H1 (cell line): ENCODE results near the gene AHI1. TPM values are rescaled to one million over a fixed set of nuclear protein-coding genes. Genes with fewer than 3 reads are reported as not detected.

Experiments
- CTCF ChIA-PET: fragments of 300-600 bp; sonication (Branson Sonifier 250); formaldehyde crosslinking; loops from one replicate; lab custom pipeline; 2021; ENCODE audit not compliant: partially characterized antibody; lab: Charles Lee
- POLR2A ChIA-PET: fragments of 300-600 bp; sonication (Branson Sonifier 250); formaldehyde crosslinking; loops from one replicate; lab custom pipeline; 2021; ENCODE audit warnings: inconsistent platforms; ENCODE audit not compliant: partially characterized antibody; lab: Charles Lee
- DNase-seq, 2 experiments: peaks; one replicate each; pipeline versions ENCODE4 v3.0.0 to v3.0.0-alpha.2; 2010 to 2022; ENCODE audit warnings: low spot score in 2 of 2, low read depth in 1 of 2, mixed read lengths in 1 of 2
- FAIRE-seq: peaks from 2 replicates; lab custom pipeline; 2011; peaks lifted over from hg19 to GRCh38; lab: Jason Lieb, UNC
- H2AFZ ChIP-seq: 2 replicates; pipeline ENCODE4 v1.8.1; 2012; ENCODE audit warnings: low read length, inconsistent platforms
- H2AK5ac ChIP-seq: 2 replicates; pipeline ENCODE4 v1.6.1; 2013; ENCODE audit warnings: low read depth, low read length
- H2BK120ac ChIP-seq: replicated peaks from 2 replicates; pipeline ENCODE3; 2013; ENCODE audit warnings: low read depth, low read length, inconsistent platforms
- H2BK12ac ChIP-seq: 2 replicates; pipeline ENCODE4 v1.6.1; 2013; ENCODE audit warnings: low read depth, low read length
- H2BK15ac ChIP-seq: 2 replicates; pipeline ENCODE4 v1.6.1; 2013; ENCODE audit warnings: low read length
- H2BK20ac ChIP-seq: 2 replicates; pipeline ENCODE4 v1.6.1; 2013; ENCODE audit warnings: low read length
- H2BK5ac ChIP-seq: 2 replicates; pipeline ENCODE4 v1.6.1; 2013; ENCODE audit warnings: low read depth, low read length
- H3K14ac ChIP-seq: 2 replicates; pipeline ENCODE4 v1.6.1; 2013; ENCODE audit warnings: inconsistent platforms; ENCODE audit not compliant: insufficient read length
- H3K18ac ChIP-seq: 2 replicates; pipeline ENCODE4 v1.6.1; 2013; ENCODE audit warnings: low read length; ENCODE audit errors: extremely low read depth
- H3K23ac ChIP-seq: 2 replicates; pipeline ENCODE4 v1.6.1; 2013; ENCODE audit warnings: inconsistent platforms; ENCODE audit not compliant: insufficient read length
- H3K23me2 ChIP-seq: 2 replicates; pipeline ENCODE4 v1.6.1; 2013; ENCODE audit warnings: low read depth, low read length
- H3K27ac ChIP-seq: 2 replicates; pipeline ENCODE4 v1.6.1; 2011; ENCODE audit warnings: low read depth, low read length, inconsistent platforms
- H3K27me3 ChIP-seq, 4 experiments: replicated peaks in 1 of 4; 1 replicate in 1 of 4; 2 replicates in 3 of 4; pipeline versions ENCODE4 v1.6.1 to v1.8.1; 2011 to 2013; ENCODE audit warnings: low read length in 3 of 4, mild to moderate bottlenecking in 3 of 4, inconsistent platforms in 2 of 4, mixed read lengths in 2 of 4, moderate library complexity in 1 of 4; ENCODE audit not compliant: control insufficient read depth in 3 of 4, insufficient read depth in 3 of 4; ENCODE audit errors: extremely low read depth in 1 of 4
- H3K36me3 ChIP-seq, 4 experiments: 2 replicates each; pipeline versions ENCODE4 v1.6.1 to v1.8.1; 2011 to 2013; ENCODE audit warnings: mild to moderate bottlenecking in 4 of 4, low read length in 3 of 4, moderate library complexity in 2 of 4, control low read depth in 1 of 4, inconsistent platforms in 1 of 4; ENCODE audit not compliant: insufficient read depth in 4 of 4, control insufficient read depth in 2 of 4
- H3K4ac ChIP-seq: replicated peaks from 2 replicates; pipeline ENCODE3; 2013; ENCODE audit warnings: low read length, low read depth, mixed read lengths, inconsistent platforms; ENCODE audit not compliant: insufficient read length
- H3K4me1 ChIP-seq, 4 experiments: replicated peaks in 1 of 4; 1 replicate in 1 of 4; 2 replicates in 3 of 4; pipeline versions ENCODE4 v1.6.1 to v1.8.1; 2011 to 2013; ENCODE audit warnings: low read length in 3 of 4, inconsistent platforms in 2 of 4, mixed read lengths in 1 of 4; ENCODE audit not compliant: insufficient read depth in 4 of 4, control insufficient read depth in 3 of 4
- H3K4me2 ChIP-seq, 2 experiments: 2 replicates each; pipeline versions ENCODE4 v1.6.1 to v1.8.1; 2011 to 2013; ENCODE audit warnings: low read depth in 2 of 2, low read length in 2 of 2, control low read depth in 1 of 2, inconsistent platforms in 1 of 2, mild to moderate bottlenecking in 1 of 2; ENCODE audit not compliant: insufficient read depth in 1 of 2
- H3K4me3 ChIP-seq, 4 experiments: fragments of 200-600, 300-600 bp in 1 of 4; sonication (generic), shearing (Covaris generic), sonication (Bioruptor Twin) in 1 of 4; 2 replicates each; pipeline versions ENCODE4 v1.5.1 to v1.8.1; 2011 to 2016; ENCODE audit warnings: low read length in 4 of 4, low read depth in 3 of 4, control low read depth in 2 of 4, inconsistent platforms in 2 of 4, mild to moderate bottlenecking in 2 of 4, mixed read lengths in 1 of 4, moderate library complexity in 1 of 4; ENCODE audit not compliant: insufficient read depth in 2 of 4; ENCODE audit errors: extremely low read depth in 1 of 4
- H3K56ac ChIP-seq: replicated peaks from 2 replicates; pipeline ENCODE3; 2013; ENCODE audit warnings: low read depth, mild to moderate bottlenecking, mixed read lengths, low read length, inconsistent platforms; ENCODE audit not compliant: insufficient read length
- H3K79me1 ChIP-seq: 2 replicates; pipeline ENCODE4 v1.6.1; 2013; ENCODE audit warnings: low read depth, low read length, control low read depth
- H3K79me2 ChIP-seq, 2 experiments: 2 replicates each; pipeline versions ENCODE4 v1.6.1 to v1.8.1; 2012 to 2013; ENCODE audit warnings: low read length in 2 of 2, mild to moderate bottlenecking in 2 of 2, inconsistent platforms in 1 of 2; ENCODE audit not compliant: insufficient read depth in 2 of 2, control insufficient read depth in 1 of 2
- H3K9ac ChIP-seq, 4 experiments: replicated peaks in 1 of 4; 1 replicate in 1 of 4; 2 replicates in 3 of 4; pipeline versions ENCODE4 v1.6.1 to v1.8.1; 2011 to 2013; ENCODE audit warnings: low read depth in 3 of 4, low read length in 3 of 4, control low read depth in 2 of 4, mild to moderate bottlenecking in 2 of 4, moderate library complexity in 2 of 4, inconsistent platforms in 1 of 4; ENCODE audit errors: extremely low read depth in 1 of 4
- H3K9me3 ChIP-seq, 2 experiments: 2 replicates each; pipeline versions ENCODE4 v1.6.1 to v1.8.1; 2012 to 2013; ENCODE audit warnings: mild to moderate bottlenecking in 2 of 2, moderate library complexity in 2 of 2, control low read depth in 1 of 2, inconsistent platforms in 1 of 2, low read depth in 1 of 2, low read length in 1 of 2, mixed read lengths in 1 of 2; ENCODE audit not compliant: insufficient read depth in 2 of 2
- H4K20me1 ChIP-seq, 2 experiments: replicated peaks in 1 of 2; 2 replicates each; pipeline versions ENCODE3 to v1.8.1; 2011 to 2013; ENCODE audit warnings: inconsistent platforms in 2 of 2, low read length in 2 of 2, mild to moderate bottlenecking in 1 of 2; ENCODE audit not compliant: insufficient read depth in 2 of 2, control insufficient read depth in 1 of 2
- H4K5ac ChIP-seq: 2 replicates; pipeline ENCODE4 v1.6.1; 2013; ENCODE audit warnings: low read length, low read depth, mixed read lengths, inconsistent platforms; ENCODE audit not compliant: insufficient read length
- H4K8ac ChIP-seq: 2 replicates; pipeline ENCODE4 v1.8.0; 2013; ENCODE audit warnings: mild to moderate bottlenecking, moderate library complexity, low read length, inconsistent platforms; ENCODE audit not compliant: insufficient read depth; ENCODE audit errors: extremely low read depth
- H4K91ac ChIP-seq: replicated peaks from 2 replicates; pipeline ENCODE3; 2013; ENCODE audit warnings: low read length, mixed read lengths, inconsistent platforms; ENCODE audit not compliant: insufficient read length
- BCL11A ChIP-seq, 2 experiments: IDR thresholded peaks; one replicate each; pipeline ENCODE4 v1.6.1; 2011; ENCODE audit warnings: low read depth in 2 of 2, low read length in 2 of 2, mild to moderate bottlenecking in 2 of 2
- BRCA1 ChIP-seq: IDR thresholded peaks from 2 replicates; pipeline ENCODE4 v1.6.1; 2012; ENCODE audit warnings: low read depth, low read length, improper control_type of control experiment
- GABPA ChIP-seq: IDR thresholded peaks from 2 replicates; pipeline ENCODE4 v1.6.1; 2011; ENCODE audit warnings: mild to moderate bottlenecking, low read length, moderate library complexity, borderline replicate concordance; ENCODE audit not compliant: insufficient read depth
- GTF2F1 ChIP-seq: IDR thresholded peaks from 2 replicates; pipeline ENCODE4 v1.6.1; 2012; ENCODE audit warnings: low read depth, low read length, improper control_type of control experiment, borderline replicate concordance
- MAFK ChIP-seq: IDR thresholded peaks from 2 replicates; pipeline ENCODE4 v1.6.1; 2012; ENCODE audit warnings: low read depth, mild to moderate bottlenecking, improper control_type of control experiment, low read length
- SIRT6 ChIP-seq: IDR thresholded peaks from one replicate; pipeline ENCODE4 v1.7.1; 2012; ENCODE audit warnings: low read length, inconsistent platforms
- SIX5 ChIP-seq: IDR thresholded peaks from 2 replicates; pipeline ENCODE4 v1.6.1; 2011; ENCODE audit warnings: mild to moderate bottlenecking, low read depth, low read length
- SP1 ChIP-seq: IDR thresholded peaks from 2 replicates; pipeline ENCODE4 v1.6.1; 2011; ENCODE audit warnings: low read depth, low read length
- SUZ12 ChIP-seq: fragments of 200-600 bp; sonication (generic); IDR thresholded peaks from 2 replicates; pipeline ENCODE4 v1.6.1; 2012; ENCODE audit warnings: mild to moderate bottlenecking, inconsistent platforms, low read length, moderate library complexity, mixed read lengths
- ZNF274 ChIP-seq: IDR thresholded peaks from 2 replicates; pipeline ENCODE4 v1.7.0; 2012; ENCODE audit warnings: low read length, borderline replicate concordance; ENCODE audit errors: extremely low read depth
- WGBS, 2 experiments: shearing (Covaris generic) in 1 of 2; methylation state at CpG; one replicate each; pipeline versions ENCODE4 v1.1.6 to v1.1.7; 2013 to 2015; ENCODE audit warnings: low lambda C conversion rate in 2 of 2, mixed read lengths in 2 of 2, inconsistent platforms in 1 of 2, low coverage in 1 of 2, missing lambda C conversion rate in 1 of 2; ENCODE audit not compliant: insufficient replicate concordance in 2 of 2, insufficient coverage in 1 of 2, insufficient read length in 1 of 2; ENCODE audit errors: extremely low coverage in 1 of 2, missing lambda C conversion rate in 1 of 2; 5-methylcytosine and 5-hydroxymethylcytosine counted together
- polyA plus RNA-seq, 7 experiments: library from polyadenylated mRNA; depleted of rRNA in 3 of 7; stranded (reverse) in 5 of 7; unstranded in 2 of 7; fragments of >200 nt in 5 of 7; fragments of 200-250 nt in 2 of 7; gene quantifications; 1 replicate in 5 of 7; 2 replicates in 1 of 7; 4 replicates in 1 of 7; pipeline versions ENCODE4 v1.2.1 to v1.2.3, GENCODE V29; 2011 to 2013; ENCODE audit warnings: missing spikeins in 2 of 7, mixed read lengths in 2 of 7
- total RNA-seq: library from RNA; stranded (reverse); fragmentation: NEBNext Ultra II Directional; extraction: Animal tissue kit (Norgen Biotek cat#: 25700); gene quantifications from 2 replicates; pipeline ENCODE4 v1.2.1, GENCODE V29; 2021

The AHI1 gene
- total and polyA plus RNA-seq, 2 of the 8 experiments (the other 6 are each of a cell fraction or from before 2014, with no cell fraction given), result 4.2 to 19.6 TPM

- H3K79me1 ChIP-seq, result no peaks in the 10 kb centered on the region
- no peak overlapping the region for H4K8ac ChIP-seq
- no peak overlapping the region for H3K4ac ChIP-seq
- H3K4me2 ChIP-seq, result no peak overlapping the region
- POLR2A ChIA-PET, result no interaction called here
- H3K18ac ChIP-seq, result no peak overlapping the region
- no peaks in the 10 kb centered on the region for H4K20me1 ChIP-seq
- H3K36me3 ChIP-seq, result no peaks in the 10 kb centered on the region
- FAIRE-seq (no peak), DNase-seq (no peak)
- H2BK120ac ChIP-seq, result no peak overlapping the region
- H2BK15ac ChIP-seq, result no peak overlapping the region
- no peaks in the 10 kb centered on the region for H3K27me3 ChIP-seq
- H3K23me2 ChIP-seq, result no peaks in the 10 kb centered on the region; the same call in 1 of the 2 replicates
- 94% methylated on average over 5 of the region's 5 CpGs; no CpG with 5 or more reads in 1 of the 2 experiments for WGBS, 2 experiments
- no peaks in the 10 kb centered on the region for H3K9me3 ChIP-seq
- no peak overlapping the region for H2BK12ac ChIP-seq
- no peaks in the 10 kb centered on the region for H3K4me1 ChIP-seq
- CTCF ChIA-PET, result no interaction called here
- 0 out of 2 replicates have a peak overlapping the region, but pooled peaks have one; percentile 25 for H2BK20ac ChIP-seq
- no peak overlapping the region for H4K91ac ChIP-seq
- H3K14ac ChIP-seq, result no peak overlapping the region
- H2BK5ac ChIP-seq, result no peak overlapping the region
- no peak overlapping the region for H3K4me3 ChIP-seq
- H3K23ac ChIP-seq, result no peak overlapping the region
- H2AFZ ChIP-seq, result peak overlapping the region; percentile 73; the same call in 1 of the 2 replicates
- H3K9ac ChIP-seq, result no peak overlapping the region
- no peak overlapping the region for H3K27ac ChIP-seq
- H3K56ac ChIP-seq, result no peak overlapping the region
- no peaks in the 10 kb centered on the region for H3K79me2 ChIP-seq
- H2AK5ac ChIP-seq, result no peak overlapping the region
- H4K5ac ChIP-seq, result no peak overlapping the region
- TF ChIP-seq GTF2F1 (no peak), BCL11A (IDR thresholded peaks at IDR 0.05; ENCODE audit: low read depth in 2 of 2, low read length in 2 of 2) (no peak), GABPA (no peak), SIX5 (no peak), BRCA1 (no peak), SUZ12 (no peak), SP1 (no peak), SIRT6 (no peak), MAFK (no peak), ZNF274 (no peak)
These were observed 263.7 kb downstream of the AHI1 start for GRCh38 chr6:135233686-135234491.
